HEK293 (cell line): ENCODE results near the gene MYO18B.

Experiments used
- CTCF ChIA-PET: fragments of 350-600 bp; formaldehyde crosslinking; extraction: SDS; loops from one replicate; lab custom pipeline; 2021; ENCODE audit warnings: antibody characterized with exemption; lab: Yijun Ruan, JAX
- POLR2A ChIA-PET: fragments of 300-600 bp; formaldehyde crosslinking; extraction: SDS; loops from one replicate; lab custom pipeline; 2020; ENCODE audit warnings: antibody characterized with exemption, inconsistent platforms; lab: Yijun Ruan, JAX
- H3K27ac ChIP-seq: fragments of 200-500 bp; sonication (Bioruptor generic); 2 replicates; pipeline ENCODE4 v1.5.1; 2014; ENCODE audit warnings: low read depth, low read length, control low read depth, inconsistent platforms; ENCODE audit errors: extremely low read depth
- H3K36me3 ChIP-seq, 2 experiments: fragments of 200-500 bp in 1 of 2; sonication (Bioruptor generic) in 1 of 2; 1 replicate in 1 of 2; 2 replicates in 1 of 2; pipeline ENCODE4 v1.5.1; 2014 to 2017; ENCODE audit warnings: inconsistent platforms in 2 of 2, low read length in 2 of 2; ENCODE audit not compliant: control insufficient read depth in 2 of 2, insufficient read depth in 1 of 2
- H3K4me1 ChIP-seq: fragments of 200-500 bp; sonication (Bioruptor generic); 2 replicates; pipeline ENCODE4 v1.5.1; 2014; ENCODE audit warnings: mild to moderate bottlenecking, low read length, inconsistent platforms; ENCODE audit not compliant: control insufficient read depth, insufficient read depth
- H3K4me3 ChIP-seq: 2 replicates; pipeline ENCODE4 v1.5.1; 2011; ENCODE audit warnings: low read depth, mild to moderate bottlenecking, control low read depth, low read length, moderate library complexity
- H3K9me3 ChIP-seq: fragments of 200-500 bp; sonication (Bioruptor generic); 2 replicates; pipeline ENCODE4 v1.5.1; 2014; ENCODE audit warnings: low read depth, low read length, inconsistent platforms; ENCODE audit not compliant: control insufficient read depth, insufficient read depth
- HOXD13 ChIP-seq: sonication (generic); formaldehyde crosslinking; IDR thresholded peaks from 2 replicates; pipeline ENCODE4 v1.8.0; 2022; ENCODE audit warnings: missing genetic modification reagents, borderline replicate concordance
- SCRT2 ChIP-seq: fragments of 450-650 bp; formaldehyde crosslinking; IDR thresholded peaks from 2 replicates; pipeline ENCODE4 v1.5.1; 2016; ENCODE audit warnings: missing biosample characterization, missing genetic modification characterization
- SP7 ChIP-seq: fragments of 450-650 bp; formaldehyde crosslinking; IDR thresholded peaks from 2 replicates; pipeline ENCODE4 v1.5.1; 2016; ENCODE audit warnings: missing biosample characterization, missing genetic modification characterization
- ZFP41 ChIP-seq: fragments of 450-650 bp; formaldehyde crosslinking; IDR thresholded peaks from 2 replicates; pipeline ENCODE4 v1.5.1; 2016; ENCODE audit warnings: missing biosample characterization, missing genetic modification characterization, borderline replicate concordance
- ZNF211 ChIP-seq: fragments of 450-650 bp; formaldehyde crosslinking; IDR thresholded peaks from 2 replicates; pipeline ENCODE4 v1.5.1; 2016; ENCODE audit warnings: low read depth, missing biosample characterization, missing genetic modification characterization
- ZNF324 ChIP-seq: fragments of 450-650 bp; formaldehyde crosslinking; IDR thresholded peaks from 2 replicates; pipeline ENCODE4 v1.5.1; 2016; ENCODE audit warnings: missing biosample characterization, missing genetic modification characterization
- ZNF394 ChIP-seq: fragments of 450-650 bp; formaldehyde crosslinking; IDR thresholded peaks from 2 replicates; pipeline ENCODE4 v1.5.1; 2016; ENCODE audit warnings: missing biosample characterization, missing genetic modification characterization, mild to moderate bottlenecking, moderate library complexity, borderline replicate concordance
- ZNF558 ChIP-seq: fragments of 450-650 bp; formaldehyde crosslinking; IDR thresholded peaks from 2 replicates; pipeline ENCODE4 v1.5.1; 2016; ENCODE audit warnings: missing biosample characterization, missing genetic modification characterization
- ZNF600 ChIP-seq: fragments of 450-650 bp; formaldehyde crosslinking; IDR thresholded peaks from 2 replicates; pipeline ENCODE4 v1.5.1; 2016; ENCODE audit warnings: missing biosample characterization, missing genetic modification characterization
- ZNF610 ChIP-seq: fragments of 450-650 bp; formaldehyde crosslinking; IDR thresholded peaks from 2 replicates; pipeline ENCODE4 v1.5.1; 2016; ENCODE audit warnings: missing biosample characterization, missing genetic modification characterization, borderline replicate concordance
- TF ChIP-seq, protein P1 (sequence below): sonication (generic); formaldehyde crosslinking; IDR thresholded peaks from 2 replicates; pipeline ENCODE4 v1.8.1; 2022; ENCODE audit warnings: mild to moderate bottlenecking, moderate library complexity, missing genetic modification reagents
- TF ChIP-seq, protein P2 (sequence below): fragments of 450-650 bp; formaldehyde crosslinking; IDR thresholded peaks from 2 replicates; pipeline ENCODE4 v1.5.1; 2016; ENCODE audit warnings: missing biosample characterization, missing genetic modification characterization
- TF ChIP-seq, protein P3 (sequence below): IDR thresholded peaks from 2 replicates; pipeline ENCODE4 v1.6.1; 2011; ENCODE audit warnings: mild to moderate bottlenecking, low read depth, low read length, borderline replicate concordance
- TF ChIP-seq, protein P4 (sequence below): fragments of 450-650 bp; formaldehyde crosslinking; IDR thresholded peaks from 2 replicates; pipeline ENCODE4 v1.5.1; 2016; ENCODE audit warnings: missing biosample characterization, missing genetic modification characterization
- TF ChIP-seq, protein P5 (sequence below): fragments of 450-650 bp; formaldehyde crosslinking; IDR thresholded peaks from 2 replicates; pipeline ENCODE4 v1.5.1; 2016; ENCODE audit warnings: missing biosample characterization, missing genetic modification characterization, borderline replicate concordance
- TF ChIP-seq, protein P6 (sequence below): fragments of 450-650 bp; formaldehyde crosslinking; IDR thresholded peaks from 2 replicates; pipeline ENCODE4 v1.5.1; 2016; ENCODE audit warnings: missing biosample characterization, missing genetic modification characterization
- TF ChIP-seq, protein P7 (sequence below): fragments of 450-650 bp; formaldehyde crosslinking; IDR thresholded peaks from 2 replicates; pipeline ENCODE4 v1.5.1; 2016; ENCODE audit warnings: missing biosample characterization, missing genetic modification characterization

MYO18B gene

DNA sequence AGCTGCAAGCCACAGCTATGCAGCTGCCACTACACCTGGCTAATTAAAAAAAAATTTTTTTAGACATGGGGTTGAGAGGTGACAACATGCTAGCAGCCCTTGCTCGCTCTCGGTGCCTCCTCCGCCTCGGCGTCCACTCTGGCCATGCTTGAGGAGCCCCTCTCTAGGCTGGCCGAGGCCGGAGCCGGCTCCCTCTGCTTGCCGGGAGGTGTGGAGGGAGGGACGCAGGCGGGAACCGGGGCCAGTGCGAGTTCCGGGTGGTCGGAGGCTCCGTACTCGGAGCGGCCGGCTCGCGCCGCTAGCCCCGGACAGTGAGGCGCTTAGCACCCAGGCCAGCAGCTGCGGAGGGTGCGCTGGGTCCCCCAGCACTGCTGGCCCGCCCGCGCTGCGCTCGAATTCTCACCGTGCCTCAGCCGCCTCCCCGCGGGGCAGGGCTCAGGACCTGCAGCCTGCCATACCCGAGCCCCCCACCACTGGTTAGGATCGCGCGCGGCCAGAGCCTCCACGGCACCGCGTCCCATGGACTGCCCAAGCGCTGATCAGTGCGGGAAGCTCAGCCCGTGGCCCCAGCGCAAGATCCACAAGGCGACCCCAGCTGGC lies 10.7 kb downstream of the MYO18B start:
- Histone ChIP-seq H3K36me3 (no peaks in the 10 kb centered on the region), H3K9me3 (no peaks in the 10 kb centered on the region), H3K4me1 (no peaks in the 10 kb centered on the region), H3K4me3 (no peak overlapping the region), H3K27ac (no peak overlapping the region)
- ChIA-PET POLR2A (no interaction called here), CTCF (interaction anchor here (0.9 to 1.0 kb wide), 2 partner anchors 20 to 27 kb away, joined by 3 to 4 read pairs; no protein-coding TSS in a partner anchor)
- TF ChIP-seq ZNF558 (tag by site-specific recombination) (no peak), ZNF600 (no peak)
- TF ChIP-seq, protein P1, sequence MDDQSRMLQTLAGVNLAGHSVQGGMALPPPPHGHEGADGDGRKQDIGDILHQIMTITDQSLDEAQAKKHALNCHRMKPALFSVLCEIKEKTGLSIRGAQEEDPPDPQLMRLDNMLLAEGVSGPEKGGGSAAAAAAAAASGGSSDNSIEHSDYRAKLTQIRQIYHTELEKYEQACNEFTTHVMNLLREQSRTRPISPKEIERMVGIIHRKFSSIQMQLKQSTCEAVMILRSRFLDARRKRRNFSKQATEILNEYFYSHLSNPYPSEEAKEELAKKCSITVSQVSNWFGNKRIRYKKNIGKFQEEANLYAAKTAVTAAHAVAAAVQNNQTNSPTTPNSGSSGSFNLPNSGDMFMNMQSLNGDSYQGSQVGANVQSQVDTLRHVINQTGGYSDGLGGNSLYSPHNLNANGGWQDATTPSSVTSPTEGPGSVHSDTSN = no peak

DNA sequence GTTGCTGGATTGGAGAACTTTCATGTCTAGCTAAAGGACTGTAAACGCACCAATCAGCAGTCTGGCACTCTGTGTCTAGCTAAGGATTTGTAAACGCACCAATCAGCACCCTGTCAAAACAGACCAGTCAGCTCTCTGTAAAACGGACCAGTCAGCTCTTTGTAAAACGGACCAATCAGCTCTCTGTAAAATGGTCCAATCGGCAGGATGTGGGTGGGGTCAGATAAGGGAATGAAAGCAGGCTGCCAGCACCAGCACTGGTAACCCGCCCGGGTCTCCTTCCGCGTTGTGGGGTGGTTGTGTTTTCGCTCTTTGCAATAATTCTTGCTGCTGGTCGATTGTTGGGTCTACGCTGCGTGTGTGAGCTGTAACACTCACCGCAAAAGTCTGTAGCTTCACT lies 11.3 kb downstream of the MYO18B start:
- Histone ChIP-seq H3K27ac (no peak overlapping the region), H3K9me3 (no peaks in the 10 kb centered on the region), H3K4me3 (no peak overlapping the region), H3K4me1 (no peaks in the 10 kb centered on the region), H3K36me3 (no peaks in the 10 kb centered on the region)
- ChIA-PET POLR2A (no interaction called here), CTCF (interaction anchor here (1.0 kb wide), 1 partner anchor 20 kb away, joined by 4 read pairs; no protein-coding TSS in a partner anchor)
- TF ChIP-seq, protein P2, sequence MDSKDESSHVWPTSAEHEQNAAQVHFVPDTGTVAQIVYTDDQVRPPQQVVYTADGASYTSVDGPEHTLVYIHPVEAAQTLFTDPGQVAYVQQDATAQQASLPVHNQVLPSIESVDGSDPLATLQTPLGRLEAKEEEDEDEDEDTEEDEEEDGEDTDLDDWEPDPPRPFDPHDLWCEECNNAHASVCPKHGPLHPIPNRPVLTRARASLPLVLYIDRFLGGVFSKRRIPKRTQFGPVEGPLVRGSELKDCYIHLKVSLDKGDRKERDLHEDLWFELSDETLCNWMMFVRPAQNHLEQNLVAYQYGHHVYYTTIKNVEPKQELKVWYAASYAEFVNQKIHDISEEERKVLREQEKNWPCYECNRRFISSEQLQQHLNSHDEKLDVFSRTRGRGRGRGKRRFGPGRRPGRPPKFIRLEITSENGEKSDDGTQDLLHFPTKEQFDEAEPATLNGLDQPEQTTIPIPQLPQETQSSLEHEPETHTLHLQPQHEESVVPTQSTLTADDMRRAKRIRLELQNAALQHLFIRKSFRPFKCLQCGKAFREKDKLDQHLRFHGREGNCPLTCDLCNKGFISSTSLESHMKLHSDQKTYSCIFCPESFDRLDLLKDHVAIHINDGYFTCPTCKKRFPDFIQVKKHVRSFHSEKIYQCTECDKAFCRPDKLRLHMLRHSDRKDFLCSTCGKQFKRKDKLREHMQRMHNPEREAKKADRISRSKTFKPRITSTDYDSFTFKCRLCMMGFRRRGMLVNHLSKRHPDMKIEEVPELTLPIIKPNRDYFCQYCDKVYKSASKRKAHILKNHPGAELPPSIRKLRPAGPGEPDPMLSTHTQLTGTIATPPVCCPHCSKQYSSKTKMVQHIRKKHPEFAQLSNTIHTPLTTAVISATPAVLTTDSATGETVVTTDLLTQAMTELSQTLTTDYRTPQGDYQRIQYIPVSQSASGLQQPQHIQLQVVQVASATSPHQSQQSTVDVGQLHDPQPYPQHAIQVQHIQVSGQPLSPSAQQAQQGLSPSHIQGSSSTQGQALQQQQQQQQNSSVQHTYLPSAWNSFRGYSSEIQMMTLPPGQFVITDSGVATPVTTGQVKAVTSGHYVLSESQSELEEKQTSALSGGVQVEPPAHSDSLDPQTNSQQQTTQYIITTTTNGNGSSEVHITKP = no peak
- TF ChIP-seq, protein P3, sequence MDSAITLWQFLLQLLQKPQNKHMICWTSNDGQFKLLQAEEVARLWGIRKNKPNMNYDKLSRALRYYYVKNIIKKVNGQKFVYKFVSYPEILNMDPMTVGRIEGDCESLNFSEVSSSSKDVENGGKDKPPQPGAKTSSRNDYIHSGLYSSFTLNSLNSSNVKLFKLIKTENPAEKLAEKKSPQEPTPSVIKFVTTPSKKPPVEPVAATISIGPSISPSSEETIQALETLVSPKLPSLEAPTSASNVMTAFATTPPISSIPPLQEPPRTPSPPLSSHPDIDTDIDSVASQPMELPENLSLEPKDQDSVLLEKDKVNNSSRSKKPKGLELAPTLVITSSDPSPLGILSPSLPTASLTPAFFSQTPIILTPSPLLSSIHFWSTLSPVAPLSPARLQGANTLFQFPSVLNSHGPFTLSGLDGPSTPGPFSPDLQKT = no peak
- TF ChIP-seq ZFP41 (tag by site-specific recombination) (no peak), ZNF324 (tag by site-specific recombination) (no peak), ZNF211 (tag by site-specific recombination) (no peak), ZNF558 (tag by site-specific recombination) (no peak), SCRT2 (no peak), HOXD13 (CRISPR knock-in tag) (no peak), SP7 (tag by site-specific recombination) (no peak), ZNF610 (tag by site-specific recombination) (no peak), ZNF394 (tag by site-specific recombination) (no peak)
- TF ChIP-seq, protein P4, sequence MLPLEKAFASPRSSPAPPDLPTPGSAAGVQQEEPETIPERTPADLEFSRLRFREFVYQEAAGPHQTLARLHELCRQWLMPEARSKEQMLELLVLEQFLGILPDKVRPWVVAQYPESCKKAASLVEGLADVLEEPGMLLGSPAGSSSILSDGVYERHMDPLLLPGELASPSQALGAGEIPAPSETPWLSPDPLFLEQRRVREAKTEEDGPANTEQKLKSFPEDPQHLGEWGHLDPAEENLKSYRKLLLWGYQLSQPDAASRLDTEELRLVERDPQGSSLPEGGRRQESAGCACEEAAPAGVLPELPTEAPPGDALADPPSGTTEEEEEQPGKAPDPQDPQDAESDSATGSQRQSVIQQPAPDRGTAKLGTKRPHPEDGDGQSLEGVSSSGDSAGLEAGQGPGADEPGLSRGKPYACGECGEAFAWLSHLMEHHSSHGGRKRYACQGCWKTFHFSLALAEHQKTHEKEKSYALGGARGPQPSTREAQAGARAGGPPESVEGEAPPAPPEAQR (tag by site-specific recombination) = no peak
- TF ChIP-seq, protein P5, sequence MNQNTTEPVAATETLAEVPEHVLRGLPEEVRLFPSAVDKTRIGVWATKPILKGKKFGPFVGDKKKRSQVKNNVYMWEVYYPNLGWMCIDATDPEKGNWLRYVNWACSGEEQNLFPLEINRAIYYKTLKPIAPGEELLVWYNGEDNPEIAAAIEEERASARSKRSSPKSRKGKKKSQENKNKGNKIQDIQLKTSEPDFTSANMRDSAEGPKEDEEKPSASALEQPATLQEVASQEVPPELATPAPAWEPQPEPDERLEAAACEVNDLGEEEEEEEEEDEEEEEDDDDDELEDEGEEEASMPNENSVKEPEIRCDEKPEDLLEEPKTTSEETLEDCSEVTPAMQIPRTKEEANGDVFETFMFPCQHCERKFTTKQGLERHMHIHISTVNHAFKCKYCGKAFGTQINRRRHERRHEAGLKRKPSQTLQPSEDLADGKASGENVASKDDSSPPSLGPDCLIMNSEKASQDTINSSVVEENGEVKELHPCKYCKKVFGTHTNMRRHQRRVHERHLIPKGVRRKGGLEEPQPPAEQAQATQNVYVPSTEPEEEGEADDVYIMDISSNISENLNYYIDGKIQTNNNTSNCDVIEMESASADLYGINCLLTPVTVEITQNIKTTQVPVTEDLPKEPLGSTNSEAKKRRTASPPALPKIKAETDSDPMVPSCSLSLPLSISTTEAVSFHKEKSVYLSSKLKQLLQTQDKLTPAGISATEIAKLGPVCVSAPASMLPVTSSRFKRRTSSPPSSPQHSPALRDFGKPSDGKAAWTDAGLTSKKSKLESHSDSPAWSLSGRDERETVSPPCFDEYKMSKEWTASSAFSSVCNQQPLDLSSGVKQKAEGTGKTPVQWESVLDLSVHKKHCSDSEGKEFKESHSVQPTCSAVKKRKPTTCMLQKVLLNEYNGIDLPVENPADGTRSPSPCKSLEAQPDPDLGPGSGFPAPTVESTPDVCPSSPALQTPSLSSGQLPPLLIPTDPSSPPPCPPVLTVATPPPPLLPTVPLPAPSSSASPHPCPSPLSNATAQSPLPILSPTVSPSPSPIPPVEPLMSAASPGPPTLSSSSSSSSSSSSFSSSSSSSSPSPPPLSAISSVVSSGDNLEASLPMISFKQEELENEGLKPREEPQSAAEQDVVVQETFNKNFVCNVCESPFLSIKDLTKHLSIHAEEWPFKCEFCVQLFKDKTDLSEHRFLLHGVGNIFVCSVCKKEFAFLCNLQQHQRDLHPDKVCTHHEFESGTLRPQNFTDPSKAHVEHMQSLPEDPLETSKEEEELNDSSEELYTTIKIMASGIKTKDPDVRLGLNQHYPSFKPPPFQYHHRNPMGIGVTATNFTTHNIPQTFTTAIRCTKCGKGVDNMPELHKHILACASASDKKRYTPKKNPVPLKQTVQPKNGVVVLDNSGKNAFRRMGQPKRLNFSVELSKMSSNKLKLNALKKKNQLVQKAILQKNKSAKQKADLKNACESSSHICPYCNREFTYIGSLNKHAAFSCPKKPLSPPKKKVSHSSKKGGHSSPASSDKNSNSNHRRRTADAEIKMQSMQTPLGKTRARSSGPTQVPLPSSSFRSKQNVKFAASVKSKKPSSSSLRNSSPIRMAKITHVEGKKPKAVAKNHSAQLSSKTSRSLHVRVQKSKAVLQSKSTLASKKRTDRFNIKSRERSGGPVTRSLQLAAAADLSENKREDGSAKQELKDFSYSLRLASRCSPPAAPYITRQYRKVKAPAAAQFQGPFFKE (tag by site-specific recombination) = no peak
- TF ChIP-seq, protein P6, sequence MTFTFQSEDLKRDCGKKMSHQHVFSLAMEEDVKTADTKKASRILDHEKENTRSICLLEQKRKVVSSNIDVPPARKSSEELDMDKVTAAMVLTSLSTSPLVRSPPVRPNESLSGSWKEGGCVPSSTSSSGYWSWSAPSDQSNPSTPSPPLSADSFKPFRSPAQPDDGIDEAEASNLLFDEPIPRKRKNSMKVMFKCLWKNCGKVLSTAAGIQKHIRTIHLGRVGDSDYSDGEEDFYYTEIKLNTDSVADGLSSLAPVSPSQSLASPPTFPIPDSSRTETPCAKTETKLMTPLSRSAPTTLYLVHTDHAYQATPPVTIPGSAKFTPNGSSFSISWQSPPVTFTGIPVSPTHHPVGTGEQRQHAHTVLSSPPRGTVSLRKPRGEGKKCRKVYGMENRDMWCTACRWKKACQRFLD (tag by site-specific recombination) = no peak
- TF ChIP-seq, protein P7, sequence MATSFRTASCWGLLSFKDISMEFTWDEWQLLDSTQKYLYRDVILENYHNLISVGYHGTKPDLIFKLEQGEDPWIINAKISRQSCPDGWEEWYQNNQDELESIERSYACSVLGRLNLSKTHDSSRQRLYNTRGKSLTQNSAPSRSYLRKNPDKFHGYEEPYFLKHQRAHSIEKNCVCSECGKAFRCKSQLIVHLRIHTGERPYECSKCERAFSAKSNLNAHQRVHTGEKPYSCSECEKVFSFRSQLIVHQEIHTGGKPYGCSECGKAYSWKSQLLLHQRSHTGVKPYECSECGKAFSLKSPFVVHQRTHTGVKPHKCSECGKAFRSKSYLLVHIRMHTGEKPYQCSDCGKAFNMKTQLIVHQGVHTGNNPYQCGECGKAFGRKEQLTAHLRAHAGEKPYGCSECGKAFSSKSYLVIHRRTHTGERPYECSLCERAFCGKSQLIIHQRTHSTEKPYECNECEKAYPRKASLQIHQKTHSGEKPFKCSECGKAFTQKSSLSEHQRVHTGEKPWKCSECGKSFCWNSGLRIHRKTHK = no peak
